ENCODE measurements around the gene STIM2.

STIM2 gene

GRCh38 chr4:26837993-26838842 is 22.4 kb upstream of the STIM2 start:
- no peak for DNase-seq

DNA sequence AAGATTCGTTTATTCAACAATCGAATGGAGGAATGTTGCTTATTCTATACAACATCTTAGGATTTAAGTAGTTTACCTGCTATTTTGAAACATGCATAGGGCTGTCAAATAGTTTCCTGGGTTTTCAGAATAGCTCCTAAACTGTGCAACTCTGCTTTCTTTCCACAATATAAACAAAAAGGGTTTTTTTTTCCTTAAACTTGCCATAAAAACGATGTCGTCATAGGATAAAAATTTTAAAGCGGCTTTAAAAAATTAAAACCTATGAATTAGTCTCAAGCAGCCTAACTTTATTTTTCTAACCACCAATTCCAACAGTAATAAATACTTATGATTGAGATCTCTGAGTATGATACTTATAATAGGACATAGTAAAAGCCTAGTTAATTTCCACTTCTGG is 21.6 kb upstream of the STIM2 start:
- no peak for DNase-seq

DNA sequence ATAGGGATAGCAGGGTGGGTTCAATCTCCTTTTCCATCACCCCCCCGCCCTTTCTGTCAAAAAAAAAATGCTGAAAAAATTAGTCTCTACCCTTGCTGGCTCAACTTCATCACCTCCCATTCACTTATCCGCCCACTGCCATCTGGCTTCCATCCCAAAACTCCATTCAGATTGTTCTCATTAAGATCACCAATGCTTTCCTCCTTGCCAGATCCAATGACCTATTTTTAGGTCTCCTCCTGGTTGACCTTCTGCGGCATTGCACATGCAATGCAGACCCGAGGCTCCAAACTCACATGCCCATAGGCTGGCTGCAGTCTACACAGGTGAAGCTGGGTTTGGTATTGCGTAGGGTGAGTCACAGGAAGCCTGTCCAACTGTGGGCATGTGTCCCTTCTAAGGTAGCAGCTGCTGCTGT is 21.1 kb upstream of the STIM2 start:
- DNase-seq = no peak

GRCh38 chr4:26840786-26841185 is 19.9 kb upstream of the STIM2 start:
- DNase-seq = no peak

DNA sequence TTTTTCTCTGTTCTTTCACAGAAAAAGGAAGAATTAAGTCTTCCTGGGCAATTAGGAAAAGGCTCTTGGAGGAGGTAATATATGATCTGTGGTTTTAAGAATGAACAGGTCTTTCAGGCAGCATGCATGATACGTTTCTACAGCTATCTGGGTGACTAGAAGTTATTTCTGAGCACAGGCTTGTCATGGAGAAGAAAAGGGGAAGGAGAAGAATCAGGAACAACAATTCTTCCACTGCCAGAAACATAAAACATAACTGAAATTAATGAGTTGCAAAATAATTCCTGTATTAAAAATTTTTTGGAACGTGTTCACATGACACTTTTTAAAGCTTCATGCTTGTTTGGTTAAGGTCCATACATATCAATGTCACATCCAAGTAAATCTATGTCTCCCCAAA is 17.7 kb upstream of the STIM2 start:
- no peak for DNase-seq

- DNase-seq = no peak
These were observed 10.1 kb upstream of the STIM2 start for GRCh38 chr4:26850528-26850927.

DNA sequence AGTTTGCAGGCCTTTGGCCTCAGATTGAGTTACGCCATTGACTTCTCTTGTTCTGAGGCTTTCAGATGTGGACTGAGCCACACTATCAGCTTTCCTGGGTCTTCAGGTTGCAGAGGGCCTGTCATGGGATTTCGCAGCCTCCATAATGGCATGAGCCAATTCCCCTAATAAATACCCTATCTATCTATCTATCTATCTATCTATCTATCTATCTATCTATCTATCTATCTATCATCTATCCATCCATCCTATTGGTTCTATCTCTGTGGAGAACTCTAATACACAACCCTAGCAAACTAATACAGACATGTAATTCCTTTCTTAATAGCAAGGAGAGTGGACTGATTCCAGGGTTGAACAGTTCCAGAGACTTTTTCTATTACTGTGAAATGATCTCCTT is 9.5 kb upstream of the STIM2 start:
- DNase-seq = no peak

DNA sequence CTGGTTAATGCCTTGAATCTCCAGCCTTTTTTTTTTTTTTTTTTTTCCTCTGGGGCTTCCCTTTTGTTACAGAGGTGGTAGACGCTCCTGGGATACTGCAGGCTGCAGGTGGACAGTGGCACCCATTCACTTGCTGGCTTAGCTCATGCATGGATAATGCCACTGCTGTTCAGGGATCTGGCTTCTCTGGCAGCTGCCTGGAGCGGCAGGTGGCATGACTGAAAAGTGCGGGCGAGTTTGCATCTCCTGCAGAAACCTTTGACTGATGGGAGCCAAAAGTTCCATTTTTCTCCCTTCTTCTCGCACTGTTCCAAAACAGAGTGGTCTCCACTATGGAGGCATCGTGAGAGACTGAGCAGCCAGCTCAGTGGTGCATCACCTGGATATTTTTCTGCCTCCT is 5.9 kb upstream of the STIM2 start:
- no peak for DNase-seq

GRCh38 chr4:26856906-26857277 is 3.7 kb upstream of the STIM2 start:
- DNase-seq = no peak

DNA sequence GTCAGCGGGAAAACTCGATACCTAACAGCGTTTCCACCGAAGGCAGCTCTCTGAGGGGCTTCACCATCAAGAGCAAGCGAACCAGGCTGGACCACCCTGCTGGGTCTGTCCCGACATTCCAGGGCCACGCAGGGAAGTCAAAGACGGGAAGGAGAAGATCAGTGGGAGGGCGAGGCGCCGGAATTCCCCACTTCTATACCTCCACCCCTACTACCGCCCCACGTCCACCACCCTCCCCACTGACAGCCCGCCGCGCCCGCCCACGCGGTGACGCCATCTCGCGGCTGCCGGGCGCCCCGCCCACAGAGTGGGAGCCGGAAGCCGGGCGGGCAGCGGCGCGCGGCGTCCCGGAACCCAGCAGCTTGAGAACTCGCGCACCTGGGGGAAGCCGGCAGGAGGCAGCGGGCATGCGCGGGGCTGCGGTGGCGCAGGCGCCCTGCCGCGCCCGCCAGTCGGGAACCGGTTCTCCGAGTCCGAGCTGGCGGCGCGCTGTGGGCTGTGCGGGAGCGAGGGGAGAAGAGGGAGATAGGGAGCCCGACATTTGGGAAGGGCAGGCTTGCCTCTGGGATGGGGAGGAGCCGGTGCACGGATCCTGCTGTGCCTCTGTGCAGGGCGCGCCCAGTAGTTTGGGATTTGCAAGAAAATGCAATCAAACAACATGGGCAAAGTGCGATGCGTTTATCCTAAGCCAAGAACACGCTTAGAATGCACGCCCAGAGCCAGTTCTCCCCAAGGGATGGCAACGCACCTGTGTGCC is 3.2 kb upstream of the STIM2 start:
- DNase-seq = peak; percentile 95

DNA sequence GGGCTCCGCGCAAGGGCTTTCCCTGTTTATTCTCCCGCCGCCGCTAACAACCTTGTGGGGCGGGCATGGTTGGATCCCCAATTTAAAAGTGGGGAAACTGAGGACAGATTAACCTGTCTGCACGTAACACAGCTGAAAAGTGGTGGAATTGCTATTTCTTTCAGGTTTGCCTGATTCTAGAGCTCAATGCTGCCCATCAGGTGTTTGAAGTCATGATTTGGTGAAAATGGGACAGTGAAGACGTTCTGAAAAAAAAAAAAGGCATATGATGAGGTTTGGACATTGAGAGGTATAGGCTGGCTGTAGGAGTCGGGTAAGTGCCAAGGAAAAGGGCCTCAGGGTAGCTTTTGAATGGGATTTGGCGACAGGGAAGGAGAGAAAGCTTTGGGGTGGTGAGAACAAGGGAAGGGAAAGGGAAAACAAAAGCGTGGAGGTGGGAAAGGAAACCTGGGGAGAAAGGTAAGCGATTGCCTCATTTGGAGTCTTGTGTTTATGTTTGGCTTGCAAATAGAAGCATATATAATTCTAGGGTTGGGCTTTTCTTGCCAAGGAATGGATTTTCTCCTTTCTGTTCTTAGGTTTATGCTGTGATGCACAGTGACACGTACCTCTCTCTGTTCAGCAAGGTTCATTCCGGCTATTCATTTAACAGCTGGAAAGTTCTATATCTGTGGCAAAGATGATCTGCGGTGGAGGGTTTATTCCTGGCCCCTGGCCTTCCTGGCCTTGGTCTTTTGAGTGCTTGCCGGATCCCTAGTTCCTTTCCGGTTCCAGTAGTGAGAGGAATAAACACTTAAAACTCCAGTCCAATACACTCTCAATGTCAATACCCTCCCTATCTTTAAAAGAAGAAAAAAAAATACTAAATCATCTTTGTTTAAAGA is 2.4 kb upstream of the STIM2 start:
- no peak for DNase-seq

- DNase-seq = no peak
These were observed 1.7 kb upstream of the STIM2 start for GRCh38 chr4:26858947-26859401.

DNA sequence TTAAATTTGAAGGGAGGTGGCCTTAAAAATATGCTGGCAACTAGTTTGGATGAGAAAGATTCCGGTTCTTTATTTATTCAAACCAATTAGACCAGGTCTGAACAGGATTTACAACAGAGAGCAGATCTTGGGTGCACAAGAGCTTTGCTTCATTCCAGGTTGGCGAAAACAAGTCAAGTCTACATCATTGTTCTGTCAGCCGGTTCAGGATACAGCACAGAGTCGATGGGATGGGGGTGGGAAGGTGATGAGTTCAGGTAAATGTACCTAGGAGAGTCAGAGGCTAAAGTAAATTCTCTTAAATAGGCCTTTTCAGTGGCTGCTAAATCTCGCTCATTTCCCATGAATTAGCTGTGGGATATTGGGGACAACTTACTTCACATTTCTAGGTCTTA is 882 bp upstream of the STIM2 start:
- DNase-seq = no peak

GRCh38 chr4:26860922-26861433 is 337 bp downstream of the STIM2 start:
- DNase-seq = peak; percentile 51 to 52

- peak; percentile 80 to 81 for DNase-seq
These were observed 969 bp downstream of the STIM2 start for GRCh38 chr4:26861434-26862186.

GRCh38 chr4:26862381-26862915 is 1.8 kb downstream of the STIM2 start:
- DNase-seq = no peak

DNA sequence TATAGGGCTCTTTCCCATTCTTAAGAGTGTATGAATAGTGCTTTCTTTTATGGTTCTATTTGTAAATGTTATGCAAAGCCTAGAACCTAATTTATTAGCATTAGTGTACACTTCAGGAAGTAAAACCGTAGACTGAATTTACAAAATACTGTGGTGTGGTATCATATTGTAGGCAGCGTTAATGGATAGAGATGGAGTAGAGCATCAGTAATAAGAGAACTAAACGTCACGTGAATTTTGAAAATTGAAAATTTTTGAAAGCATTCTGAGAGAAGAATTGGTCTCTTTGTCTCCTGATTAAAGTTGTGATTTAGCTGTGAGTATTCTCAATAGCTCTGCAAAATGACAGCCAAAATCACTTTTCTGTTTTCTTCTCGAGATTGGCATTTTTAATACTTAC is 2.9 kb downstream of the STIM2 start:
- DNase-seq = no peak

DNA sequence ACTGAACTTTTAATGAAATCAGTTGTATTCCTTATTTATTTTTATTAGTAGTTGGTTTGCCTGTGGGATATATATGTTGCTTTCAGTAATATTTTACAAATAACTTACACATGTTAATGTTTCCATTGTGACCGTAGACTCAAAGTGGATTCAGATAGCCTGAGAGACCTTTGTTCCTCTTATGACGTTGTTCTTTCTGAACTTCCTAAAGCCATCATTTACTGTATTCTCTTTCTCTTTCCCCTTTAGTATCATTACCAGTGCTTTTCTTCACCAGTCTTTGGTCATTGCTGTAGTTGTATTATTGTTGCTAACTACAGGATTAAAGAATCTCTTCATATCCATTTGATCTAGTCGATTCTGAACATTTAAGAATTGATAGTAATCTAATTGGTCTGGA is 4.3 kb downstream of the STIM2 start:
- no peak for DNase-seq

- no peak for DNase-seq
These were observed 5.6 kb downstream of the STIM2 start for GRCh38 chr4:26866203-26866602.

GRCh38 chr4:26866781-26867180 is 6.1 kb downstream of the STIM2 start:
- DNase-seq = no peak

DNA sequence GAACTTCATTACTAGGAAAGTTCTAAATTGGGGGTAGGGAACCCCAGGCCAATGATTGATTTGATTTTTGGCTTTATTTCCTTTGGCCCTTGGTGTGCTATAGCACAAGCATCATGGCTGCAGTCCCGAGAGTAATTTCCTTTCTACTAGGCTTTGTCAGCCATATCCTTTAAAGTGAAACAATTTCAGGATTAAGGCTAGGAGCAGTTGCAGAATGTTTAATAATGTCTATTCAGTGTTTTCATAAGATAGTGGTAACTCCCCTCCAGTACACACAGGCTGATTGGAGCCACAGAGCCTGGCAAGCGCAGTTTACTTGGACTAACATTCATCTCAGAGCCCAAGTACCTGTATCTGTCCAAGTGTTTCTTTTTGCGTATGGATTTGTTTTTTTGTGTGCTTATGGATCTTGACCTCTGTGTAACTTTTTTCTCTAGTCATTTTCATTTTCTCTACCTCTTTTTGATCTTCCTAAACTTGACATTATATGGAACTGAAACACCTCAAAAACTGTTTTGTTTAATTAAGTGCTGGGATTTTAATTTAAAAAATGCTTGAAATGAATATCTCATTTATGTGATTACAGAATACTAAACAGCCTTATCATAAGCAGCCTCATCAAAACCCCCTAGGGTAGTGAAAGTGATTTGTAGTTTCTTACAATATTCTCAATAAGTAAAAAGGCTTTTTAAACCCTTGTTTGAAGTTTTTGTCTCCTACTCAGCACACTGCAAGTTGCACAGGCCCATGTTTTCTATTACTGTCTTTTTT is 7.5 kb downstream of the STIM2 start:
- no peak for DNase-seq

Data from CD4-positive, alpha-beta T cell treated with Interleukin-4 for 1 hour (primary cell).